Neural cell (in vitro differentiated cells): Measurements from ENCODE around the gene TMEM9. TPM values are rescaled to one million over a fixed set of nuclear protein-coding genes. Genes with fewer than 3 reads are reported as not detected.

Source experiments
- H2AFZ ChIP-seq: fragments of 200-600, 300-800 bp; sonication (generic), shearing (Covaris generic); 2 replicates; pipeline ENCODE4 v1.6.0; 2014; ENCODE audit warnings: low read depth, mild to moderate bottlenecking, antibody characterized with exemption, low read length, moderate library complexity
- H3F3A ChIP-seq: fragments of 200-600 bp; shearing (Covaris generic); 2 replicates; pipeline ENCODE4 v1.6.1; 2016; ENCODE audit warnings: mild to moderate bottlenecking, moderate library complexity, mixed read lengths, antibody characterized with exemption, low read length; ENCODE audit not compliant: insufficient read depth, poor library complexity, severe bottlenecking
- H3K27ac ChIP-seq: fragments of 200-600, 300-800 bp; sonication (generic), shearing (Covaris generic); 2 replicates; pipeline ENCODE4 v1.5.1; 2014; ENCODE audit warnings: mild to moderate bottlenecking, low read length, moderate library complexity
- H3K27me3 ChIP-seq: fragments of 300-800, 200-600 bp; sonication (generic), shearing (Covaris generic); 2 replicates; pipeline ENCODE4 v1.6.0; 2014; ENCODE audit warnings: mild to moderate bottlenecking, low read depth, low read length, moderate library complexity; ENCODE audit not compliant: insufficient read depth
- H3K36me3 ChIP-seq: fragments of 300-800, 200-600 bp; sonication (generic), shearing (Covaris generic); 2 replicates; pipeline ENCODE4 v1.5.1; 2014; ENCODE audit warnings: mild to moderate bottlenecking, antibody characterized with exemption, low read length, moderate library complexity; ENCODE audit not compliant: insufficient read depth
- H3K4me2 ChIP-seq: fragments of 300-800, 200-600 bp; sonication (generic), shearing (Covaris generic); 2 replicates; pipeline ENCODE4 v1.6.0; 2014; ENCODE audit warnings: mild to moderate bottlenecking, low read length
- H3K4me3 ChIP-seq: fragments of 300-800, 200-600 bp; sonication (generic), shearing (Covaris generic); 2 replicates; pipeline ENCODE4 v1.5.1; 2014; ENCODE audit warnings: mild to moderate bottlenecking, low read length, moderate library complexity
- H3K79me2 ChIP-seq: fragments of 200-600 bp; shearing (Covaris generic); replicated peaks from 2 replicates; pipeline ENCODE4 v1.6.0; 2014; ENCODE audit warnings: mild to moderate bottlenecking, low read length, moderate library complexity; ENCODE audit not compliant: insufficient read depth
- H3K9ac ChIP-seq: fragments of 300-800, 200-600 bp; sonication (generic), shearing (Covaris generic); 2 replicates; pipeline ENCODE4 v1.6.1; 2016; ENCODE audit warnings: mild to moderate bottlenecking, low read length, mixed read lengths
- H3K9me2 ChIP-seq: fragments of 200-600 bp; shearing (Covaris generic); 2 replicates; pipeline ENCODE4 v1.6.1; 2016; ENCODE audit warnings: mild to moderate bottlenecking, low read length, mixed read lengths; ENCODE audit not compliant: insufficient read depth
- H3K9me3 ChIP-seq: fragments of 200-600, 300-800 bp; sonication (generic), shearing (Covaris generic); 2 replicates; pipeline ENCODE4 v1.6.1; 2016; ENCODE audit warnings: mild to moderate bottlenecking, mixed run types, low read length, moderate library complexity, mixed read lengths
- H4K20me1 ChIP-seq: fragments of 200-600 bp; shearing (Covaris generic); 2 replicates; pipeline ENCODE4 v1.6.1; 2016; ENCODE audit warnings: mild to moderate bottlenecking, mixed run types; ENCODE audit not compliant: insufficient read depth
- CTCF ChIP-seq: fragments of 450-650 bp; IDR thresholded peaks from 2 replicates; pipeline ENCODE4 v1.5.1; 2014; ENCODE audit warnings: antibody characterized with exemption, mild to moderate bottlenecking, moderate library complexity; ENCODE audit not compliant: poor library complexity, severe bottlenecking
- EP300 ChIP-seq: fragments of 450-650 bp; conservative IDR thresholded peaks from 2 replicates; pipeline ENCODE4 v1.6.1; 2014; ENCODE audit warnings: antibody characterized with exemption, mild to moderate bottlenecking, moderate library complexity; ENCODE audit not compliant: poor library complexity, severe bottlenecking
- MXI1 ChIP-seq: fragments of 450-650 bp; conservative IDR thresholded peaks from 2 replicates; pipeline ENCODE4 v1.6.1; 2014; ENCODE audit warnings: antibody characterized with exemption, mild to moderate bottlenecking; ENCODE audit not compliant: poor library complexity, severe bottlenecking
- POLR2AphosphoS5 ChIP-seq: IDR thresholded peaks from 2 replicates; pipeline ENCODE4 v1.6.1; 2012
- REST ChIP-seq: IDR thresholded peaks from 2 replicates; pipeline ENCODE4 v1.6.1; 2012; ENCODE audit warnings: borderline replicate concordance
- SMC3 ChIP-seq: fragments of 450-650 bp; conservative IDR thresholded peaks from 2 replicates; pipeline ENCODE4 v1.6.1; 2014; ENCODE audit warnings: antibody characterized with exemption, mild to moderate bottlenecking, moderate library complexity; ENCODE audit not compliant: poor library complexity
- TAF1 ChIP-seq: IDR thresholded peaks from 2 replicates; pipeline ENCODE4 v1.6.1; 2012; ENCODE audit warnings: low read depth
- polyA plus RNA-seq: library from polyadenylated mRNA; depleted of rRNA; stranded (reverse); fragments of >200 nt; gene quantifications from 2 replicates; pipeline ENCODE4 v1.2.3, GENCODE V29; 2014

TMEM9 gene
- polyA plus RNA-seq, 1 donor from 2014 or later = 182 TPM

GRCh38 chr1:201170533-201171062 lies 16.3 kb upstream of the TMEM9 start:
- H3K27me3 ChIP-seq = no peaks in the 10 kb centered on the region
- H3K4me2 ChIP-seq = peak overlapping the region; percentile 41
- H3F3A ChIP-seq = no peaks in the 10 kb centered on the region
- peak overlapping the region; percentile 71 for H3K4me3 ChIP-seq
- no peaks in the 10 kb centered on the region for H3K79me2 ChIP-seq
- no peaks in the 10 kb centered on the region for H3K36me3 ChIP-seq
- H3K27ac ChIP-seq = peak overlapping the region; percentile 60
- H3K9me3 ChIP-seq = no peaks in the 10 kb centered on the region
- peak overlapping the region; percentile 66 for H2AFZ ChIP-seq
- H3K9me2 ChIP-seq = no peaks in the 10 kb centered on the region
- no peaks in the 10 kb centered on the region for H4K20me1 ChIP-seq
- H3K9ac ChIP-seq = peak overlapping the region; percentile 68
- TF ChIP-seq TAF1 (no peak), POLR2AphosphoS5 (peak; percentile 25), EP300 (peak; percentile 91), CTCF (no peak), MXI1 (no peak)

GRCh38 chr1:201169971-201170532 lies 15.8 kb upstream of the TMEM9 start:
- no peaks in the 10 kb centered on the region for H3K9me2 ChIP-seq
- peak overlapping the region; percentile 68 for H3K9ac ChIP-seq
- H3K79me2 ChIP-seq = no peaks in the 10 kb centered on the region
- H3K27ac ChIP-seq = peak overlapping the region; percentile 60
- no peaks in the 10 kb centered on the region for H4K20me1 ChIP-seq
- no peak overlapping the region for H2AFZ ChIP-seq
- H3K9me3 ChIP-seq = no peaks in the 10 kb centered on the region
- H3K4me3 ChIP-seq = peak overlapping the region; percentile 71
- TF ChIP-seq TAF1 (no peak), REST (no peak), MXI1 (no peak), CTCF (no peak), SMC3 (no peak), POLR2AphosphoS5 (no peak), EP300 (no peak)
- H3K4me2 ChIP-seq = peak overlapping the region; percentile 41
- no peaks in the 10 kb centered on the region for H3F3A ChIP-seq
- no peaks in the 10 kb centered on the region for H3K36me3 ChIP-seq
- no peaks in the 10 kb centered on the region for H3K27me3 ChIP-seq
